WTC11 (cell line): Measurements from ENCODE around the gene RIPK1. TPM values are rescaled to one million over a fixed set of nuclear protein-coding genes. Genes with fewer than 3 reads are reported as not detected.
A peak's percentile ranks its signal among the peaks of the same experiment; 100 is the strongest.

Source experiments
- ATAC-seq: fragments of 200-7000 bp; cut with Tn5 transposase; 2 replicates; pipeline ENCODE4 v1.10.0; 2021; ENCODE audit warnings: mild to moderate bottlenecking, moderate library complexity
- CTCF ChIA-PET: fragments of 300-600 bp; sonication (Branson Sonifier 250); formaldehyde crosslinking; loops from one replicate; lab custom pipeline; 2021; ENCODE audit warnings: antibody characterized with exemption; lab: Charles Lee
- POLR2A ChIA-PET: fragments of 350-600 bp; sonication (Branson Sonifier 250); formaldehyde crosslinking; loops from one replicate; lab custom pipeline; 2021; ENCODE audit warnings: antibody characterized with exemption; lab: Charles Lee
- DNase-seq: peaks from one replicate; pipeline ENCODE4 v3.0.0; 2021; ENCODE audit warnings: low spot score
- H3K27ac Mint-ChIP-seq: 2 replicates; pipeline ENCODE4 v1.8.0; 2021; ENCODE audit warnings: mixed read lengths
- H3K27me3 Mint-ChIP-seq: 2 replicates; pipeline ENCODE4 v1.8.0; 2021; ENCODE audit warnings: low read depth, mild to moderate bottlenecking, moderate library complexity, mixed read lengths
- H3K36me3 Mint-ChIP-seq: 2 replicates; pipeline ENCODE4 v1.8.0; 2021; ENCODE audit warnings: mixed read lengths
- H3K4me1 Mint-ChIP-seq: 2 replicates; pipeline ENCODE4 v1.8.0; 2022; ENCODE audit warnings: mixed read lengths
- H3K4me3 Mint-ChIP-seq: 2 replicates; pipeline ENCODE4 v1.8.0; 2021; ENCODE audit warnings: mild to moderate bottlenecking, moderate library complexity, mixed read lengths
- H3K9me3 Mint-ChIP-seq: 2 replicates; pipeline ENCODE4 v1.8.0; 2021; ENCODE audit warnings: mixed read lengths
- CBFB ChIP-seq: sonication (generic); formaldehyde crosslinking; IDR thresholded peaks from 2 replicates; pipeline ENCODE4 v1.8.1; 2022; ENCODE audit warnings: mild to moderate bottlenecking, low read depth, missing genetic modification reagents
- CREB1 ChIP-seq: sonication (generic); formaldehyde crosslinking; IDR thresholded peaks from 2 replicates; pipeline ENCODE4 v1.8.0; 2023; ENCODE audit warnings: mild to moderate bottlenecking, missing genetic modification reagents
- CTCF ChIP-seq: fragments of 200-600 bp; IDR thresholded peaks from 2 replicates; pipeline ENCODE4 v1.8.0; 2022; ENCODE audit warnings: antibody characterized with exemption
- ETV6 ChIP-seq: sonication (generic); formaldehyde crosslinking; IDR thresholded peaks from 2 replicates; pipeline ENCODE4 v1.8.1; 2022; ENCODE audit warnings: mild to moderate bottlenecking, missing genetic modification reagents
- FOXJ3 ChIP-seq: sonication (generic); formaldehyde crosslinking; IDR thresholded peaks from 2 replicates; pipeline ENCODE4 v1.9.0; 2021; ENCODE audit warnings: missing genetic modification reagents, mild to moderate bottlenecking, borderline replicate concordance
- IRF1 ChIP-seq: sonication (generic); formaldehyde crosslinking; IDR thresholded peaks from 2 replicates; pipeline ENCODE4 v1.8.0; 2023; ENCODE audit warnings: missing genetic modification reagents
- MYBL2 ChIP-seq: sonication (generic); formaldehyde crosslinking; IDR thresholded peaks from 2 replicates; pipeline ENCODE4 v1.8.1; 2023; ENCODE audit warnings: mild to moderate bottlenecking, moderate library complexity, missing genetic modification reagents
- RELA ChIP-seq: sonication (generic); formaldehyde crosslinking; IDR thresholded peaks from 2 replicates; pipeline ENCODE4 v1.8.1; 2022; ENCODE audit warnings: missing genetic modification reagents, mild to moderate bottlenecking, borderline replicate concordance
- SMAD4 ChIP-seq: sonication (generic); formaldehyde crosslinking; IDR thresholded peaks from 2 replicates; pipeline ENCODE4 v1.8.0; 2022; ENCODE audit warnings: mild to moderate bottlenecking, missing genetic modification reagents
- SP1 ChIP-seq: sonication (generic); formaldehyde crosslinking; conservative IDR thresholded peaks from 2 replicates; pipeline ENCODE4 v1.8.1; 2022; ENCODE audit warnings: missing genetic modification reagents
- ZNF121 ChIP-seq: sonication (generic); formaldehyde crosslinking; IDR thresholded peaks from 2 replicates; pipeline ENCODE4 v1.8.0; 2023; ENCODE audit warnings: missing genetic modification reagents
- ZNF219 ChIP-seq: sonication (generic); formaldehyde crosslinking; IDR thresholded peaks from 2 replicates; pipeline ENCODE4 v1.8.0; 2023; ENCODE audit warnings: missing genetic modification reagents, mild to moderate bottlenecking, borderline replicate concordance
- ZNF263 ChIP-seq: sonication (generic); formaldehyde crosslinking; IDR thresholded peaks from 2 replicates; pipeline ENCODE4 v1.8.1; 2022; ENCODE audit warnings: low read depth, mild to moderate bottlenecking, moderate library complexity, missing genetic modification reagents
- ZSCAN18 ChIP-seq: fragments of 250-450 bp; sonication (Bioruptor Pico); IDR thresholded peaks from 2 replicates; pipeline ENCODE4 v2.1.2; 2022; ENCODE audit warnings: mild to moderate bottlenecking, moderate library complexity
- total RNA-seq: library from RNA; stranded (reverse); gene quantifications from 3 replicates; pipeline ENCODE4 v1.2.3, GENCODE V29; 2021
- TF ChIP-seq, protein P1 (sequence below): sonication (generic); formaldehyde crosslinking; IDR thresholded peaks from 2 replicates; pipeline ENCODE4 v1.8.0; 2022; ENCODE audit warnings: missing genetic modification reagents
- TF ChIP-seq, protein P2 (sequence below): sonication (generic); formaldehyde crosslinking; IDR thresholded peaks from 2 replicates; pipeline ENCODE4 v1.8.1; 2023; ENCODE audit warnings: mild to moderate bottlenecking, missing genetic modification reagents, borderline replicate concordance
- TF ChIP-seq, protein P3 (sequence below): fragments of 250-450 bp; sonication (Bioruptor Pico); conservative IDR thresholded peaks from 2 replicates; pipeline ENCODE4 v1.9.0; 2021; ENCODE audit warnings: mild to moderate bottlenecking
- TF ChIP-seq, protein P4 (sequence below): sonication (generic); formaldehyde crosslinking; conservative IDR thresholded peaks from 2 replicates; pipeline ENCODE4 v1.8.1; 2022; ENCODE audit warnings: mild to moderate bottlenecking, missing genetic modification reagents
- TF ChIP-seq, protein P5 (sequence below): sonication (generic); formaldehyde crosslinking; IDR thresholded peaks from 2 replicates; pipeline ENCODE4 v1.8.1; 2022; ENCODE audit warnings: low read depth, missing genetic modification reagents, borderline replicate concordance

The RIPK1 gene
- total RNA-seq, 1 experiment from 2014 or later: 8.7 TPM

DNA sequence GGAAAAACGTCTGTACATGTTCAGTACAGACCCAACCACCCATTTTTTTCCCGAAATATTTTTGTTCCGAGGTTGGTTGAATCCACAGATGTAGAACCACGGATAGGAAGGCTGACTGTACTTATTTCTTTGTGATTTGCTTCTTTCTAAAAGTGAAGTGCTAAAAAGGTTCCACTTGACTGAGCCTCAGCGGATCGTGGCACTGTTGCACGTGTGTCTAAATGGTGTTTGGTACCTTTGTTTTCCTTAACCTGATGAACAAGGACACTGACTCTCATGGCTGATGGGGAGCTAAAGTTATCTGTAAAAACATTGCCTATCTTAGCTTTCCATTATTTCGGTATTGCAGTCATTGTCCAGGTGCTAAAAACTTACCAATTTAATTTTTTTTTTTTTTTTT is 56.4 kb downstream of the RIPK1 start:
- H3K27ac Mint-ChIP-seq: no peak overlapping the region
- no peaks in the 10 kb centered on the region for H3K27me3 Mint-ChIP-seq
- DNase-seq (no peak), ATAC-seq (no peak)
- H3K36me3 Mint-ChIP-seq: peaks cover 24% of the 10 kb centered on the region
- peaks cover 12% of the 10 kb centered on the region; the same call in 1 of the 2 replicates for H3K4me1 Mint-ChIP-seq
- TF ChIP-seq CTCF (no peak), ZSCAN18 (CRISPR knock-in tag) (no peak), CBFB (CRISPR knock-in tag) (no peak), ZNF121 (CRISPR knock-in tag) (no peak), ZNF263 (no peak), SP1 (CRISPR knock-in tag) (no peak), ZNF219 (CRISPR knock-in tag) (no peak), SMAD4 (CRISPR knock-in tag) (no peak)
- TF ChIP-seq, protein P1, sequence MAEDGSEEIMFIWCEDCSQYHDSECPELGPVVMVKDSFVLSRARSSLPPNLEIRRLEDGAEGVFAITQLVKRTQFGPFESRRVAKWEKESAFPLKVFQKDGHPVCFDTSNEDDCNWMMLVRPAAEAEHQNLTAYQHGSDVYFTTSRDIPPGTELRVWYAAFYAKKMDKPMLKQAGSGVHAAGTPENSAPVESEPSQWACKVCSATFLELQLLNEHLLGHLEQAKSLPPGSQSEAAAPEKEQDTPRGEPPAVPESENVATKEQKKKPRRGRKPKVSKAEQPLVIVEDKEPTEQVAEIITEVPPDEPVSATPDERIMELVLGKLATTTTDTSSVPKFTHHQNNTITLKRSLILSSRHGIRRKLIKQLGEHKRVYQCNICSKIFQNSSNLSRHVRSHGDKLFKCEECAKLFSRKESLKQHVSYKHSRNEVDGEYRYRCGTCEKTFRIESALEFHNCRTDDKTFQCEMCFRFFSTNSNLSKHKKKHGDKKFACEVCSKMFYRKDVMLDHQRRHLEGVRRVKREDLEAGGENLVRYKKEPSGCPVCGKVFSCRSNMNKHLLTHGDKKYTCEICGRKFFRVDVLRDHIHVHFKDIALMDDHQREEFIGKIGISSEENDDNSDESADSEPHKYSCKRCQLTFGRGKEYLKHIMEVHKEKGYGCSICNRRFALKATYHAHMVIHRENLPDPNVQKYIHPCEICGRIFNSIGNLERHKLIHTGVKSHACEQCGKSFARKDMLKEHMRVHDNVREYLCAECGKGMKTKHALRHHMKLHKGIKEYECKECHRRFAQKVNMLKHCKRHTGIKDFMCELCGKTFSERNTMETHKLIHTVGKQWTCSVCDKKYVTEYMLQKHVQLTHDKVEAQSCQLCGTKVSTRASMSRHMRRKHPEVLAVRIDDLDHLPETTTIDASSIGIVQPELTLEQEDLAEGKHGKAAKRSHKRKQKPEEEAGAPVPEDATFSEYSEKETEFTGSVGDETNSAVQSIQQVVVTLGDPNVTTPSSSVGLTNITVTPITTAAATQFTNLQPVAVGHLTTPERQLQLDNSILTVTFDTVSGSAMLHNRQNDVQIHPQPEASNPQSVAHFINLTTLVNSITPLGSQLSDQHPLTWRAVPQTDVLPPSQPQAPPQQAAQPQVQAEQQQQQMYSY (CRISPR knock-in tag): no peak
- TF ChIP-seq, protein P2, sequence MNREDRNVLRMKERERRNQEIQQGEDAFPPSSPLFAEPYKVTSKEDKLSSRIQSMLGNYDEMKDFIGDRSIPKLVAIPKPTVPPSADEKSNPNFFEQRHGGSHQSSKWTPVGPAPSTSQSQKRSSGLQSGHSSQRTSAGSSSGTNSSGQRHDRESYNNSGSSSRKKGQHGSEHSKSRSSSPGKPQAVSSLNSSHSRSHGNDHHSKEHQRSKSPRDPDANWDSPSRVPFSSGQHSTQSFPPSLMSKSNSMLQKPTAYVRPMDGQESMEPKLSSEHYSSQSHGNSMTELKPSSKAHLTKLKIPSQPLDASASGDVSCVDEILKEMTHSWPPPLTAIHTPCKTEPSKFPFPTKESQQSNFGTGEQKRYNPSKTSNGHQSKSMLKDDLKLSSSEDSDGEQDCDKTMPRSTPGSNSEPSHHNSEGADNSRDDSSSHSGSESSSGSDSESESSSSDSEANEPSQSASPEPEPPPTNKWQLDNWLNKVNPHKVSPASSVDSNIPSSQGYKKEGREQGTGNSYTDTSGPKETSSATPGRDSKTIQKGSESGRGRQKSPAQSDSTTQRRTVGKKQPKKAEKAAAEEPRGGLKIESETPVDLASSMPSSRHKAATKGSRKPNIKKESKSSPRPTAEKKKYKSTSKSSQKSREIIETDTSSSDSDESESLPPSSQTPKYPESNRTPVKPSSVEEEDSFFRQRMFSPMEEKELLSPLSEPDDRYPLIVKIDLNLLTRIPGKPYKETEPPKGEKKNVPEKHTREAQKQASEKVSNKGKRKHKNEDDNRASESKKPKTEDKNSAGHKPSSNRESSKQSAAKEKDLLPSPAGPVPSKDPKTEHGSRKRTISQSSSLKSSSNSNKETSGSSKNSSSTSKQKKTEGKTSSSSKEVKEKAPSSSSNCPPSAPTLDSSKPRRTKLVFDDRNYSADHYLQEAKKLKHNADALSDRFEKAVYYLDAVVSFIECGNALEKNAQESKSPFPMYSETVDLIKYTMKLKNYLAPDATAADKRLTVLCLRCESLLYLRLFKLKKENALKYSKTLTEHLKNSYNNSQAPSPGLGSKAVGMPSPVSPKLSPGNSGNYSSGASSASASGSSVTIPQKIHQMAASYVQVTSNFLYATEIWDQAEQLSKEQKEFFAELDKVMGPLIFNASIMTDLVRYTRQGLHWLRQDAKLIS (CRISPR knock-in tag): no peak
- H3K9me3 Mint-ChIP-seq: no peaks in the 10 kb centered on the region
- CTCF ChIA-PET: interaction anchor here (0.6 kb wide), 1 partner anchor 172 kb away, joined by 3 read pairs; no protein-coding TSS in a partner anchor
- POLR2A ChIA-PET: no interaction called here
- no peak overlapping the region for H3K4me3 Mint-ChIP-seq

DNA sequence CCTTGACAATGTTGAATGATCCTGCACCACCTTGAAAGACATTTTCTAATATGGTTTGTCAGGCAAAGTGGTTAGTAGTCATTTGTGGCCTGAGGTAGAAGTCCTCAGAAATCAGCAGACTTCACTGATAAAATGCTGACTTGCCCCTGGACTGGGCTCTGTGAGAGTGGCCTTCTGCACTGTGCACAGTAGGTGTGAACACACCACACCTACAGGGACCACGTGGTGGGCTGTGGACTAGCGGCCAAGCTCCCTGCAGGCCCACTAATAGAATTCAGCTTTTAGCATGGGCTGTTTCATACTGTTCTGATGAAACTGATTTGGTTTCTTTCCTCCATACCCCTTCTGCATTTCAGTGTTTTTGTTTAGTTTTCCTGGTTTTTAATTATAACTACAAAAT is 57.5 kb downstream of the RIPK1 start:
- Mint-ChIP-seq H3K36me3 (peaks cover 30% of the 10 kb centered on the region), H3K9me3 (no peaks in the 10 kb centered on the region), H3K4me1 (peaks cover 8% of the 10 kb centered on the region; the same call in 1 of the 2 replicates), H3K27me3 (no peaks in the 10 kb centered on the region), H3K27ac (peak overlapping the region; percentile 41), H3K4me3 (no peak overlapping the region)
- ATAC-seq (peak; percentile 24; the same call in 1 of the 2 replicates), DNase-seq (no peak)
- ChIA-PET POLR2A (no interaction called here), CTCF (interaction anchor here (0.5 to 2.2 kb wide), 10 partner anchors 13 to 1677 kb away, joined by 3 to 24 read pairs (median 3); no protein-coding TSS in a partner anchor)
- TF ChIP-seq, protein P3, sequence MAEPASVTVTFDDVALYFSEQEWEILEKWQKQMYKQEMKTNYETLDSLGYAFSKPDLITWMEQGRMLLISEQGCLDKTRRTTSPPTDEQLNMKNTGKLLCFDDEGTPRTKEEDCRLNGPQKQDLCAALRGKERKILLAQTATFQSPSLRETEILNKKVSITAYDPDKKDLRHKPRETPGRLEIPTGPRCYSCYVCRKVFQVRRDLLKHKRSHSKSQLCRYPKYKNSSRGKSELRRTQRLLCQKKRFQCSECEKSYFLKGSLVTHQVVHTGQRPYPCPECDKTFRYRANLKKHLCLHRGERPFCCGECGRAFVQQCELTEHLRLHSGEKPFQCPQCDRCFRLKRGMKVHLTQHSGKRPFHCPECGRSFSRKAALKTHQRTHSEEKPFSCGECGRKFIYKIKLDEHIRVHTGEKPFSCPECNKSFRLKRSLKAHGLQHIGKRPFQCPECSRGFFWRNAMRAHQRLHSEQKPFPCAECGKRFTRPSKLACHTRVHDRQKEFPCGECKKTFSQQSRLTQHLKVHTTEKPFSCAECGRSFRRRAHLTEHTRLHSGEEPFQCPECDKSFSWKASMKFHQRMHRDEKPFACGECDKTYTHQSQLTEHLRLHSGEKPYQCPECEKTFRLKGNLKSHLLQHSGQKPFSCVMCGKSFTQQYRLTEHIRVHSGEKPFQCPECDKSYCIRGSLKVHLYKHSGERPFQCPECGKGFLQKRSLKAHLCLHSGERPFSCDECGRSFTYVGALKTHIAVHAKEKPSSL (CRISPR knock-in tag): no peak
- TF ChIP-seq, protein P4, sequence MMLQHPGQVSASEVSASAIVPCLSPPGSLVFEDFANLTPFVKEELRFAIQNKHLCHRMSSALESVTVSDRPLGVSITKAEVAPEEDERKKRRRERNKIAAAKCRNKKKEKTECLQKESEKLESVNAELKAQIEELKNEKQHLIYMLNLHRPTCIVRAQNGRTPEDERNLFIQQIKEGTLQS (CRISPR knock-in tag): no peak
- TF ChIP-seq MYBL2 (CRISPR knock-in tag): no peak
- TF ChIP-seq RELA (CRISPR knock-in tag): no peak
- TF ChIP-seq ETV6: no peak
- TF ChIP-seq IRF1 (CRISPR knock-in tag): no peak
- no peak for TF ChIP-seq FOXJ3 (CRISPR knock-in tag)
- TF ChIP-seq, protein P5, sequence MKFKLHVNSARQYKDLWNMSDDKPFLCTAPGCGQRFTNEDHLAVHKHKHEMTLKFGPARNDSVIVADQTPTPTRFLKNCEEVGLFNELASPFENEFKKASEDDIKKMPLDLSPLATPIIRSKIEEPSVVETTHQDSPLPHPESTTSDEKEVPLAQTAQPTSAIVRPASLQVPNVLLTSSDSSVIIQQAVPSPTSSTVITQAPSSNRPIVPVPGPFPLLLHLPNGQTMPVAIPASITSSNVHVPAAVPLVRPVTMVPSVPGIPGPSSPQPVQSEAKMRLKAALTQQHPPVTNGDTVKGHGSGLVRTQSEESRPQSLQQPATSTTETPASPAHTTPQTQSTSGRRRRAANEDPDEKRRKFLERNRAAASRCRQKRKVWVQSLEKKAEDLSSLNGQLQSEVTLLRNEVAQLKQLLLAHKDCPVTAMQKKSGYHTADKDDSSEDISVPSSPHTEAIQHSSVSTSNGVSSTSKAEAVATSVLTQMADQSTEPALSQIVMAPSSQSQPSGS (CRISPR knock-in tag): no peak
- no peak for TF ChIP-seq SMAD4 (CRISPR knock-in tag)
- no peak for TF ChIP-seq CREB1 (CRISPR knock-in tag)
